ENCODE data around the gene IL36G. TPM values are rescaled to one million over a fixed set of nuclear protein-coding genes. Genes with fewer than 3 reads are reported as not detected.

The IL36G gene
- total RNA-seq, 4 donors from 2014 or later: 7.3 to 223 (median 7.7) TPM; not detected in 1

- Histone ChIP-seq H3K4me3 (no peak overlapping the region), H3K27ac (no peak overlapping the region), H3K27me3 (peaks cover 0 to 22% (median 0%) of the 10 kb centered on the region in 4 donors), H3K9me3 (no peaks in the 10 kb centered on the region), H3K4me1 (no peaks in the 10 kb centered on the region), H3K36me3 (no peaks in the 10 kb centered on the region)
- intact Hi-C loops (cut with DNase I): no loop called here
- TF ChIP-seq POLR2A (IDR thresholded peaks at IDR 0.05) (no peak), CTCF (IDR thresholded peaks at IDR 0.05) (no peak)
- WGBS, 2 donors: 50 to 53% methylated on average over 1 of the region's 1 CpG
- DNase-seq: no peak
These were observed 2.7 kb downstream of the IL36G start for GRCh38 chr2:112980537-112980936.

GRCh38 chr2:112985090-112985489, 7.3 kb downstream of the IL36G start:
- 79 to 84% methylated on average over 5 of the region's 5 CpGs for WGBS, 2 donors
- H3K27me3 ChIP-seq: no peaks in the 10 kb centered on the region
- no peak overlapping the region for H3K4me3 ChIP-seq
- H3K36me3 ChIP-seq: no peaks in the 10 kb centered on the region
- peaks cover 0 to 10% (median 0%) of the 10 kb centered on the region in 3 donors for H3K9me3 ChIP-seq
- no peak for DNase-seq
- H3K4me1 ChIP-seq: no peaks in the 10 kb centered on the region
- no peak for TF ChIP-seq POLR2A (IDR thresholded peaks at IDR 0.05)
- no peak for TF ChIP-seq CTCF (IDR thresholded peaks at IDR 0.05)
- intact Hi-C loops (cut with DNase I): no loop called here
- H3K27ac ChIP-seq: no peak overlapping the region

- no peak for DNase-seq
- TF ChIP-seq CTCF (IDR thresholded peaks at IDR 0.05) (no peak), POLR2A (IDR thresholded peaks at IDR 0.05) (no peak)
- H3K36me3 ChIP-seq: no peaks in the 10 kb centered on the region
- H3K27me3 ChIP-seq: no peaks in the 10 kb centered on the region
- WGBS, 2 donors: 66 to 87% methylated on average over 3 of the region's 3 CpGs
- peaks cover 0 to 17% (median 5%) of the 10 kb centered on the region in 3 donors for H3K9me3 ChIP-seq
- H3K4me1 ChIP-seq: no peaks in the 10 kb centered on the region
- H3K27ac ChIP-seq: no peak overlapping the region
- H3K4me3 ChIP-seq: no peak overlapping the region
- intact Hi-C loops (cut with DNase I): no loop called here
These were observed 11.8 kb downstream of the IL36G start for GRCh38 chr2:112989611-112990010.

- Histone ChIP-seq H3K4me1 (no peaks in the 10 kb centered on the region), H3K36me3 (no peaks in the 10 kb centered on the region), H3K4me3 (no peak overlapping the region), H3K27ac (no peak overlapping the region), H3K27me3 (no peaks in the 10 kb centered on the region), H3K9me3 (peaks cover 0 to 17% (median 5%) of the 10 kb centered on the region in 3 donors)
- DNase-seq: no peak
- intact Hi-C loops (cut with DNase I): no loop called here
- TF ChIP-seq CTCF (IDR thresholded peaks at IDR 0.05) (no peak), POLR2A (IDR thresholded peaks at IDR 0.05) (no peak)
These were observed 16.0 kb downstream of the IL36G start for GRCh38 chr2:112993831-112994230.

GRCh38 chr2:112994648-112995047, 16.8 kb downstream of the IL36G start:
- no peak overlapping the region for H3K27ac ChIP-seq
- H3K4me1 ChIP-seq: no peaks in the 10 kb centered on the region
- no peak overlapping the region for H3K4me3 ChIP-seq
- TF ChIP-seq CTCF (IDR thresholded peaks at IDR 0.05) (no peak), POLR2A (IDR thresholded peaks at IDR 0.05) (no peak)
- no peak for DNase-seq
- 86 to 91% methylated on average over 2 of the region's 2 CpGs for WGBS, 2 donors
- no peaks in the 10 kb centered on the region for H3K36me3 ChIP-seq
- intact Hi-C loops (cut with DNase I): no loop called here
- H3K27me3 ChIP-seq: no peaks in the 10 kb centered on the region
- H3K9me3 ChIP-seq: peaks cover 0 to 11% (median 7%) of the 10 kb centered on the region in 3 donors
